Stomach (tissue), 4 donors: Measurements from ENCODE around the gene ENOX1.

ENCODE experiments used
- CTCF ChIP-seq, 7 experiments: fragments of 450-650 bp in 4 of 7; fragments of 200-600 bp in 3 of 7; sonication (generic) in 3 of 7; IDR thresholded peaks; one replicate each; pipeline ENCODE4 v1.5.1; 2016 to 2019; ENCODE audit warnings: antibody characterized with exemption in 7 of 7, control low read depth in 2 of 7, mild to moderate bottlenecking in 1 of 7
- EP300 ChIP-seq: sonication (generic); formaldehyde crosslinking; IDR thresholded peaks from one replicate; pipeline ENCODE4 v1.6.1; 2017; ENCODE audit warnings: antibody characterized with exemption
- POLR2A ChIP-seq, 4 donors: fragments of 450-650 bp; IDR thresholded peaks; one replicate each; pipeline ENCODE4 v1.6.1; 2016; ENCODE audit warnings: antibody characterized with exemption in 4 of 4, control low read depth in 2 of 4, mild to moderate bottlenecking in 1 of 4, moderate library complexity in 1 of 4

GRCh38 chr13:43441899-43442499 lies 344.8 kb downstream of the ENOX1 start:
- no peak for TF ChIP-seq CTCF (IDR thresholded peaks at IDR 0.05)
- no peak for TF ChIP-seq POLR2A (IDR thresholded peaks at IDR 0.05)
- no peak for TF ChIP-seq EP300
